ENCODE results near the gene PIEZO2. TPM values are rescaled to one million over a fixed set of nuclear protein-coding genes. Genes with fewer than 3 reads are reported as not detected.

Gene PIEZO2
- total RNA-seq, 1 experiment from 2014 or later: 0.57 TPM

DNA sequence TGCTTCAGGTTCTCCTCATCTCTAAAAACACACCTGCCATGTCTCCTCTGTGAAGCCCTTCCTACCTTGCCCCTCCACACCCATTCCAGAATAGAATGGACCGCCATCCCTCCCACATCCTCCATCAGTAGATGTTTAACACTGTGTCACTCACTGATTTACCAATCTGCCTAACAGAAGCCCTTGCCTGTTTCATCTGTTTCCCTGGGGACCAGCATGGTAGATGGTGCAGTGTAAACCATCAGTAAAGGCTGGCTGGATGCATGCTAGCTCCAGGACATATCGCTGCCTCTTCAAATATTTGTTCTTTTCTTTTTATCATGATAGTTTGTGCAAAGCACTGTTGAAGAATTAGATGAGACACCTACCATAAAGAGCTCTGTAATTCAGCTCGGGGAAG lies 271.4 kb downstream of the PIEZO2 start:
- ChIA-PET CTCF (no interaction called here), POLR2A (no interaction called here)
- Histone ChIP-seq H3K27me3 (ENCODE audit: control insufficient read depth, insufficient read depth, low read length) (no peaks in the 10 kb centered on the region), H3K27ac (ENCODE audit: low read length) (no peak overlapping the region), H3K4me1 (ENCODE audit: control insufficient read depth, insufficient read depth, low read length) (no peaks in the 10 kb centered on the region), H3K36me3 (ENCODE audit: control insufficient read depth, insufficient read depth, low read length) (no peaks in the 10 kb centered on the region), H3K4me3 (ENCODE audit: low read depth in 2 of 2, low read length in 2 of 2) (no peak overlapping the region), H3K9me3 (ENCODE audit: control insufficient read depth, insufficient read depth, low read depth, low read length) (no peaks in the 10 kb centered on the region)
- no TSS peak for BruUV-seq (replicated peaks)
- DNase-seq (ENCODE audit: low read depth, low spot score) (no peak), ATAC-seq (no peak)
- in situ Hi-C loops (cut with HindIII; ENCODE audit: low pct_unique_long_range_greater_than_20kb, low sequenced_read_pairs): no loop called here
- intact Hi-C loops (cut with micrococcal nuclease; ENCODE audit: unreplicated experiment): no loop called here
- TF ChIP-seq SIN3A (IDR thresholded peaks at IDR 0.05; ENCODE audit: borderline replicate concordance, insufficient read depth, low read depth, low read length): no peak
- TF ChIP-seq POLR2AphosphoS5 (IDR thresholded peaks at IDR 0.05; ENCODE audit: low read depth, low read length): no peak
- TF ChIP-seq TCF7L2 (IDR thresholded peaks at IDR 0.05; ENCODE audit: low read depth, low read length): no peak
- TF ChIP-seq, protein P1, sequence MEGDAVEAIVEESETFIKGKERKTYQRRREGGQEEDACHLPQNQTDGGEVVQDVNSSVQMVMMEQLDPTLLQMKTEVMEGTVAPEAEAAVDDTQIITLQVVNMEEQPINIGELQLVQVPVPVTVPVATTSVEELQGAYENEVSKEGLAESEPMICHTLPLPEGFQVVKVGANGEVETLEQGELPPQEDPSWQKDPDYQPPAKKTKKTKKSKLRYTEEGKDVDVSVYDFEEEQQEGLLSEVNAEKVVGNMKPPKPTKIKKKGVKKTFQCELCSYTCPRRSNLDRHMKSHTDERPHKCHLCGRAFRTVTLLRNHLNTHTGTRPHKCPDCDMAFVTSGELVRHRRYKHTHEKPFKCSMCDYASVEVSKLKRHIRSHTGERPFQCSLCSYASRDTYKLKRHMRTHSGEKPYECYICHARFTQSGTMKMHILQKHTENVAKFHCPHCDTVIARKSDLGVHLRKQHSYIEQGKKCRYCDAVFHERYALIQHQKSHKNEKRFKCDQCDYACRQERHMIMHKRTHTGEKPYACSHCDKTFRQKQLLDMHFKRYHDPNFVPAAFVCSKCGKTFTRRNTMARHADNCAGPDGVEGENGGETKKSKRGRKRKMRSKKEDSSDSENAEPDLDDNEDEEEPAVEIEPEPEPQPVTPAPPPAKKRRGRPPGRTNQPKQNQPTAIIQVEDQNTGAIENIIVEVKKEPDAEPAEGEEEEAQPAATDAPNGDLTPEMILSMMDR (IDR thresholded peaks at IDR 0.05): no peak
- TF ChIP-seq, protein P2, sequence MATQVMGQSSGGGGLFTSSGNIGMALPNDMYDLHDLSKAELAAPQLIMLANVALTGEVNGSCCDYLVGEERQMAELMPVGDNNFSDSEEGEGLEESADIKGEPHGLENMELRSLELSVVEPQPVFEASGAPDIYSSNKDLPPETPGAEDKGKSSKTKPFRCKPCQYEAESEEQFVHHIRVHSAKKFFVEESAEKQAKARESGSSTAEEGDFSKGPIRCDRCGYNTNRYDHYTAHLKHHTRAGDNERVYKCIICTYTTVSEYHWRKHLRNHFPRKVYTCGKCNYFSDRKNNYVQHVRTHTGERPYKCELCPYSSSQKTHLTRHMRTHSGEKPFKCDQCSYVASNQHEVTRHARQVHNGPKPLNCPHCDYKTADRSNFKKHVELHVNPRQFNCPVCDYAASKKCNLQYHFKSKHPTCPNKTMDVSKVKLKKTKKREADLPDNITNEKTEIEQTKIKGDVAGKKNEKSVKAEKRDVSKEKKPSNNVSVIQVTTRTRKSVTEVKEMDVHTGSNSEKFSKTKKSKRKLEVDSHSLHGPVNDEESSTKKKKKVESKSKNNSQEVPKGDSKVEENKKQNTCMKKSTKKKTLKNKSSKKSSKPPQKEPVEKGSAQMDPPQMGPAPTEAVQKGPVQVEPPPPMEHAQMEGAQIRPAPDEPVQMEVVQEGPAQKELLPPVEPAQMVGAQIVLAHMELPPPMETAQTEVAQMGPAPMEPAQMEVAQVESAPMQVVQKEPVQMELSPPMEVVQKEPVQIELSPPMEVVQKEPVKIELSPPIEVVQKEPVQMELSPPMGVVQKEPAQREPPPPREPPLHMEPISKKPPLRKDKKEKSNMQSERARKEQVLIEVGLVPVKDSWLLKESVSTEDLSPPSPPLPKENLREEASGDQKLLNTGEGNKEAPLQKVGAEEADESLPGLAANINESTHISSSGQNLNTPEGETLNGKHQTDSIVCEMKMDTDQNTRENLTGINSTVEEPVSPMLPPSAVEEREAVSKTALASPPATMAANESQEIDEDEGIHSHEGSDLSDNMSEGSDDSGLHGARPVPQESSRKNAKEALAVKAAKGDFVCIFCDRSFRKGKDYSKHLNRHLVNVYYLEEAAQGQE (IDR thresholded peaks at IDR 0.05; ENCODE audit: insufficient read depth in 1 of 2, low read depth in 2 of 2, low read length in 1 of 2): no peak

- ATAC-seq (no peak), DNase-seq (ENCODE audit: low read depth, low spot score) (no peak)
- no peaks in the 10 kb centered on the region for H3K27me3 ChIP-seq (ENCODE audit: control insufficient read depth, insufficient read depth, low read length)
- intact Hi-C loops (cut with micrococcal nuclease; ENCODE audit: unreplicated experiment) (no loop called here), in situ Hi-C loops (cut with HindIII; ENCODE audit: low pct_unique_long_range_greater_than_20kb, low sequenced_read_pairs) (no loop called here)
- H3K9me3 ChIP-seq (ENCODE audit: control insufficient read depth, insufficient read depth, low read depth, low read length): no peaks in the 10 kb centered on the region
- ChIA-PET POLR2A (interaction anchor here (0.6 kb wide), 1 partner anchor 163 kb away, joined by 3 read pairs; no protein-coding TSS in a partner anchor), CTCF (no interaction called here)
- no peak overlapping the region for H3K4me3 ChIP-seq (ENCODE audit: low read depth in 2 of 2, low read length in 2 of 2)
- H3K27ac ChIP-seq (ENCODE audit: low read length): no peak overlapping the region
- H3K4me1 ChIP-seq (ENCODE audit: control insufficient read depth, insufficient read depth, low read length): no peaks in the 10 kb centered on the region
- no TSS peak for BruUV-seq (replicated peaks)
- no peaks in the 10 kb centered on the region for H3K36me3 ChIP-seq (ENCODE audit: control insufficient read depth, insufficient read depth, low read length)
- no peak for TF ChIP-seq TCF7L2 (IDR thresholded peaks at IDR 0.05; ENCODE audit: low read depth, low read length)
- TF ChIP-seq, protein P2 (IDR thresholded peaks at IDR 0.05; ENCODE audit: insufficient read depth in 1 of 2, low read depth in 2 of 2, low read length in 1 of 2): no peak
- TF ChIP-seq, protein P1 (IDR thresholded peaks at IDR 0.05): no peak
- no peak for TF ChIP-seq POLR2AphosphoS5 (IDR thresholded peaks at IDR 0.05; ENCODE audit: low read depth, low read length)
- no peak for TF ChIP-seq SIN3A (IDR thresholded peaks at IDR 0.05; ENCODE audit: borderline replicate concordance, insufficient read depth, low read depth, low read length)
Measured at GRCh38 chr18:10875811-10876210, 273.6 kb downstream of the PIEZO2 start.

Measured in Panc1 (cell line).